ENCODE data around the gene PTK7. TPM values are rescaled to one million over a fixed set of nuclear protein-coding genes. Genes with fewer than 3 reads are reported as not detected.

PTK7 gene
- total and polyA plus RNA-seq, 2 of the 8 experiments (the other 6 are each of a cell fraction or from before 2014, with no cell fraction given), result 110 to 138 TPM

DNA sequence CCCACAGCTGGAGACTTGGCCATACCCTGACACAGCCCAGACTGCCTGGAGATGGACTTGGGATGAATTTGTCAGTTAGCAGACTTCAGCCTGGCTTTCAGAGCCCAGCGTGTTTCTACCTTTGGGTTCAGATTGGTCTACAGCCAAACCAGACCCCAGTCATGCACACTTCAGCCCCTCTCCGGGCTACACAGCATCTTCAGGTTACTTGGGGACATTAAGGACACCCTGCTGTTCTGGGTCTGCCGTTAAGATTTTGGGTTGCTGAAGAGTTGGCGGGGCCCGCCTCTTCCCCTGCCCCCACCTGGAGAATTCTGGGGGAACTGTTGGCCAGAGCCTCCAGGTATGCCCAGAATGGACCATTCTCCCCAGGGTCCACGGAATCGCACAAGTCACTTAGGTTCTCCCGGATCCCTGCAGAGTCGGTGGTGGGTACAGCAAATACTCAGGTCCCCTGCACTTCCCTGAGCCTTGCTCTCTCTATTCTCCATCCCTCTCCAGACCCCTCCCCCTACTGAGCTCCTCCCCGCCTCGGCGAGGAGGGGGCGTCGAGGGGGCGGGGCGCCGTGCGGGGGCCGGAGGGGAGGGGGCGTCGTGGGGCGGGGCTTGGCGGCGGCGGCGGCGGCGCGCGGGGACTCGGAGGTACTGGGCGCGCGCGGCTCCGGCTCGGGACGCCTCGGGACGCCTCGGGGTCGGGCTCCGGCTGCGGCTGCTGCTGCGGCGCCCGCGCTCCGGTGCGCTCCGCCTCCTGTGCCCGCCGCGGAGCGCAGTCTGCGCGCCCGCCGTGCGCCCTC is at the start of gene PTK7 (continued):
- TF ChIP-seq EZH2 (IDR thresholded peaks at IDR 0.05; ENCODE audit: low read depth, low read length, severe bottlenecking) (no peak), EGR1 (IDR thresholded peaks at IDR 0.05; ENCODE audit: borderline replicate concordance, low read depth, low read length) (peak; percentile 91), ASH2L (IDR thresholded peaks at IDR 0.05; ENCODE audit: low read length) (peak; percentile 81), SIRT6 (IDR thresholded peaks at IDR 0.05; ENCODE audit: low read length) (no peak), HDAC2 (IDR thresholded peaks at IDR 0.05; ENCODE audit: borderline replicate concordance in 1 of 2, low read depth in 2 of 2, low read length in 2 of 2) (0 out of 4 replicates have a peak, but pooled peaks of 1 of the 2 experiments have one; percentile 69), CTBP2 (IDR thresholded peaks at IDR 0.05; ENCODE audit: borderline replicate concordance, insufficient read depth, insufficient read length, low read length) (peak; percentile 66), SUZ12 (IDR thresholded peaks at IDR 0.05; ENCODE audit: low read length) (no peak), TAF7 (optimal IDR thresholded peaks at IDR 0.05; ENCODE audit: borderline replicate concordance, low read depth, low read length) (no peak), MAFK (IDR thresholded peaks at IDR 0.05; ENCODE audit: low read depth, low read length) (no peak), SRF (IDR thresholded peaks at IDR 0.05; ENCODE audit: low read depth, low read length) (no peak), POLR2AphosphoS5 (IDR thresholded peaks at IDR 0.05; ENCODE audit: low read depth, low read length) (0 out of 2 replicates have a peak, but pooled peaks have one; percentile 23)
- TF ChIP-seq, protein P1, sequence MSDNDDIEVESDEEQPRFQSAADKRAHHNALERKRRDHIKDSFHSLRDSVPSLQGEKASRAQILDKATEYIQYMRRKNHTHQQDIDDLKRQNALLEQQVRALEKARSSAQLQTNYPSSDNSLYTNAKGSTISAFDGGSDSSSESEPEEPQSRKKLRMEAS (IDR thresholded peaks at IDR 0.05), result no peak
